WTC11 (cell line): ENCODE results near the gene SMARCAD1. TPM values are rescaled to one million over a fixed set of nuclear protein-coding genes. Genes with fewer than 3 reads are reported as not detected.

Experiments
- ATAC-seq: fragments of 200-7000 bp; cut with Tn5 transposase; 2 replicates; pipeline ENCODE4 v1.10.0; 2021; ENCODE audit warnings: mild to moderate bottlenecking, moderate library complexity
- CTCF ChIA-PET: fragments of 300-600 bp; sonication (Branson Sonifier 250); formaldehyde crosslinking; loops from one replicate; lab custom pipeline; 2021; ENCODE audit warnings: antibody characterized with exemption; lab: Charles Lee
- POLR2A ChIA-PET: fragments of 350-600 bp; sonication (Branson Sonifier 250); formaldehyde crosslinking; loops from one replicate; lab custom pipeline; 2021; ENCODE audit warnings: antibody characterized with exemption; lab: Charles Lee
- DNase-seq: peaks from one replicate; pipeline ENCODE4 v3.0.0; 2021; ENCODE audit warnings: low spot score
- H3K27ac Mint-ChIP-seq: 2 replicates; pipeline ENCODE4 v1.8.0; 2021; ENCODE audit warnings: mixed read lengths
- H3K27me3 Mint-ChIP-seq: 2 replicates; pipeline ENCODE4 v1.8.0; 2021; ENCODE audit warnings: low read depth, mild to moderate bottlenecking, moderate library complexity, mixed read lengths
- H3K36me3 Mint-ChIP-seq: 2 replicates; pipeline ENCODE4 v1.8.0; 2021; ENCODE audit warnings: mixed read lengths
- H3K4me1 Mint-ChIP-seq: 2 replicates; pipeline ENCODE4 v1.8.0; 2022; ENCODE audit warnings: mixed read lengths
- H3K4me3 Mint-ChIP-seq: 2 replicates; pipeline ENCODE4 v1.8.0; 2021; ENCODE audit warnings: mild to moderate bottlenecking, moderate library complexity, mixed read lengths
- H3K9me3 Mint-ChIP-seq: 2 replicates; pipeline ENCODE4 v1.8.0; 2021; ENCODE audit warnings: mixed read lengths
- ATF1 ChIP-seq: sonication (generic); formaldehyde crosslinking; IDR thresholded peaks from 2 replicates; pipeline ENCODE4 v1.8.1; 2023; ENCODE audit warnings: mild to moderate bottlenecking, moderate library complexity, missing genetic modification reagents
- NFE2L1 ChIP-seq: sonication (generic); formaldehyde crosslinking; IDR thresholded peaks from 2 replicates; pipeline ENCODE4 v1.8.1; 2023; ENCODE audit warnings: missing genetic modification reagents
- RELA ChIP-seq: sonication (generic); formaldehyde crosslinking; IDR thresholded peaks from 2 replicates; pipeline ENCODE4 v1.8.1; 2022; ENCODE audit warnings: missing genetic modification reagents, mild to moderate bottlenecking, borderline replicate concordance
- SMAD3 ChIP-seq: sonication (generic); formaldehyde crosslinking; IDR thresholded peaks from 2 replicates; pipeline ENCODE4 v1.8.0; 2022; ENCODE audit warnings: missing genetic modification reagents, mild to moderate bottlenecking, borderline replicate concordance
- ZNF219 ChIP-seq: sonication (generic); formaldehyde crosslinking; IDR thresholded peaks from 2 replicates; pipeline ENCODE4 v1.8.0; 2023; ENCODE audit warnings: missing genetic modification reagents, mild to moderate bottlenecking, borderline replicate concordance
- ZNF317 ChIP-seq: sonication (generic); formaldehyde crosslinking; IDR thresholded peaks from 2 replicates; pipeline ENCODE4 v1.8.1; 2023; ENCODE audit warnings: low read depth, mild to moderate bottlenecking, moderate library complexity, missing genetic modification reagents, borderline replicate concordance
- total RNA-seq: library from RNA; stranded (reverse); gene quantifications from 3 replicates; pipeline ENCODE4 v1.2.3, GENCODE V29; 2021
- TF ChIP-seq, protein P1 (sequence below): sonication (generic); formaldehyde crosslinking; IDR thresholded peaks from 2 replicates; pipeline ENCODE4 v1.8.0; 2023; ENCODE audit warnings: missing genetic modification reagents, mild to moderate bottlenecking, borderline replicate concordance
- TF ChIP-seq, protein P2 (sequence below): fragments of 250-450 bp; sonication (Bioruptor Pico); IDR thresholded peaks from 2 replicates; pipeline ENCODE4 v1.9.0; 2021; ENCODE audit warnings: mild to moderate bottlenecking
- TF ChIP-seq, protein P3 (sequence below): fragments of 250-450 bp; sonication (Bioruptor Pico); IDR thresholded peaks from 2 replicates; pipeline ENCODE4 v2.1.2; 2022; ENCODE audit warnings: mild to moderate bottlenecking, moderate library complexity
- TF ChIP-seq, protein P4 (sequence below): sonication (generic); formaldehyde crosslinking; IDR thresholded peaks from 2 replicates; pipeline ENCODE4 v1.8.1; 2022; ENCODE audit warnings: low read depth, missing genetic modification reagents, borderline replicate concordance
- TF ChIP-seq, protein P5 (sequence below): sonication (generic); formaldehyde crosslinking; IDR thresholded peaks from 2 replicates; pipeline ENCODE4 v1.8.1; 2023; ENCODE audit warnings: mild to moderate bottlenecking, missing genetic modification reagents
- TF ChIP-seq, protein P6 (sequence below): sonication (generic); formaldehyde crosslinking; IDR thresholded peaks from 2 replicates; pipeline ENCODE4 v1.8.1; 2023; ENCODE audit warnings: mild to moderate bottlenecking, missing genetic modification reagents, moderate library complexity
- TF ChIP-seq, protein P7 (sequence below): sonication (generic); formaldehyde crosslinking; IDR thresholded peaks from 2 replicates; pipeline ENCODE4 v1.8.0; 2022; ENCODE audit warnings: mild to moderate bottlenecking, missing genetic modification reagents
- TF ChIP-seq, protein P8 (sequence below): fragments of 250-450 bp; sonication (Bioruptor Pico); IDR thresholded peaks from 2 replicates; pipeline ENCODE4 v1.9.0; 2021; ENCODE audit warnings: mild to moderate bottlenecking
- TF ChIP-seq, protein P9 (sequence below): sonication (generic); formaldehyde crosslinking; IDR thresholded peaks from 2 replicates; pipeline ENCODE4 v1.8.1; 2023; ENCODE audit warnings: mild to moderate bottlenecking, missing genetic modification reagents

Gene SMARCAD1
- total RNA-seq, 1 experiment from 2014 or later, result 48.9 TPM

DNA sequence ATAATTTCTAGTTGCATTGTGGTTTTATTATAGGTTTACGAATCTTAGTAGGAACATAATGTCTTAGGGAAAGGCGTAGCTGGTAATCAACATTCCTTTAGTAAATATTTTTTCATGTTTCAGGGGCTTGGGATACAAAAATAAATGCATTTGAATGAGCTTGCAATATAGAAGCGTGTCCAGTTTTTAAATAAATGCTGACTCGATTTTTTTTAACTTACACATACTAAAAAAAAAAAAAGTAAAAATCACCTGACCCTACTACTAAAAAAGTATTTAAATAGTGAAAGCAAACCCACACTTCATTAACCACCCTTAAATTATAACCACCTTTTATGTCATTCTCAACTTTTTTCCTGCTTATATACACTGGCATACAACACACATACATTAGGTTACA, 29.6 kb downstream of the SMARCAD1 start:
- Mint-ChIP-seq H3K27me3 (no peaks in the 10 kb centered on the region), H3K27ac (no peak overlapping the region), H3K4me3 (no peak overlapping the region), H3K36me3 (peaks cover 57% of the 10 kb centered on the region), H3K9me3 (no peaks in the 10 kb centered on the region), H3K4me1 (no peaks in the 10 kb centered on the region)
- TF ChIP-seq, protein P1, sequence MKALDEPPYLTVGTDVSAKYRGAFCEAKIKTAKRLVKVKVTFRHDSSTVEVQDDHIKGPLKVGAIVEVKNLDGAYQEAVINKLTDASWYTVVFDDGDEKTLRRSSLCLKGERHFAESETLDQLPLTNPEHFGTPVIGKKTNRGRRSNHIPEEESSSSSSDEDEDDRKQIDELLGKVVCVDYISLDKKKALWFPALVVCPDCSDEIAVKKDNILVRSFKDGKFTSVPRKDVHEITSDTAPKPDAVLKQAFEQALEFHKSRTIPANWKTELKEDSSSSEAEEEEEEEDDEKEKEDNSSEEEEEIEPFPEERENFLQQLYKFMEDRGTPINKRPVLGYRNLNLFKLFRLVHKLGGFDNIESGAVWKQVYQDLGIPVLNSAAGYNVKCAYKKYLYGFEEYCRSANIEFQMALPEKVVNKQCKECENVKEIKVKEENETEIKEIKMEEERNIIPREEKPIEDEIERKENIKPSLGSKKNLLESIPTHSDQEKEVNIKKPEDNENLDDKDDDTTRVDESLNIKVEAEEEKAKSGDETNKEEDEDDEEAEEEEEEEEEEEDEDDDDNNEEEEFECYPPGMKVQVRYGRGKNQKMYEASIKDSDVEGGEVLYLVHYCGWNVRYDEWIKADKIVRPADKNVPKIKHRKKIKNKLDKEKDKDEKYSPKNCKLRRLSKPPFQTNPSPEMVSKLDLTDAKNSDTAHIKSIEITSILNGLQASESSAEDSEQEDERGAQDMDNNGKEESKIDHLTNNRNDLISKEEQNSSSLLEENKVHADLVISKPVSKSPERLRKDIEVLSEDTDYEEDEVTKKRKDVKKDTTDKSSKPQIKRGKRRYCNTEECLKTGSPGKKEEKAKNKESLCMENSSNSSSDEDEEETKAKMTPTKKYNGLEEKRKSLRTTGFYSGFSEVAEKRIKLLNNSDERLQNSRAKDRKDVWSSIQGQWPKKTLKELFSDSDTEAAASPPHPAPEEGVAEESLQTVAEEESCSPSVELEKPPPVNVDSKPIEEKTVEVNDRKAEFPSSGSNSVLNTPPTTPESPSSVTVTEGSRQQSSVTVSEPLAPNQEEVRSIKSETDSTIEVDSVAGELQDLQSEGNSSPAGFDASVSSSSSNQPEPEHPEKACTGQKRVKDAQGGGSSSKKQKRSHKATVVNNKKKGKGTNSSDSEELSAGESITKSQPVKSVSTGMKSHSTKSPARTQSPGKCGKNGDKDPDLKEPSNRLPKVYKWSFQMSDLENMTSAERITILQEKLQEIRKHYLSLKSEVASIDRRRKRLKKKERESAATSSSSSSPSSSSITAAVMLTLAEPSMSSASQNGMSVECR (CRISPR knock-in tag), result no peak
- TF ChIP-seq, protein P2, sequence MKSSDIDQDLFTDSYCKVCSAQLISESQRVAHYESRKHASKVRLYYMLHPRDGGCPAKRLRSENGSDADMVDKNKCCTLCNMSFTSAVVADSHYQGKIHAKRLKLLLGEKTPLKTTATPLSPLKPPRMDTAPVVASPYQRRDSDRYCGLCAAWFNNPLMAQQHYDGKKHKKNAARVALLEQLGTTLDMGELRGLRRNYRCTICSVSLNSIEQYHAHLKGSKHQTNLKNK, result no peak
- TF ChIP-seq, protein P3, sequence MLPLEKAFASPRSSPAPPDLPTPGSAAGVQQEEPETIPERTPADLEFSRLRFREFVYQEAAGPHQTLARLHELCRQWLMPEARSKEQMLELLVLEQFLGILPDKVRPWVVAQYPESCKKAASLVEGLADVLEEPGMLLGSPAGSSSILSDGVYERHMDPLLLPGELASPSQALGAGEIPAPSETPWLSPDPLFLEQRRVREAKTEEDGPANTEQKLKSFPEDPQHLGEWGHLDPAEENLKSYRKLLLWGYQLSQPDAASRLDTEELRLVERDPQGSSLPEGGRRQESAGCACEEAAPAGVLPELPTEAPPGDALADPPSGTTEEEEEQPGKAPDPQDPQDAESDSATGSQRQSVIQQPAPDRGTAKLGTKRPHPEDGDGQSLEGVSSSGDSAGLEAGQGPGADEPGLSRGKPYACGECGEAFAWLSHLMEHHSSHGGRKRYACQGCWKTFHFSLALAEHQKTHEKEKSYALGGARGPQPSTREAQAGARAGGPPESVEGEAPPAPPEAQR, result no peak
- TF ChIP-seq, protein P4, sequence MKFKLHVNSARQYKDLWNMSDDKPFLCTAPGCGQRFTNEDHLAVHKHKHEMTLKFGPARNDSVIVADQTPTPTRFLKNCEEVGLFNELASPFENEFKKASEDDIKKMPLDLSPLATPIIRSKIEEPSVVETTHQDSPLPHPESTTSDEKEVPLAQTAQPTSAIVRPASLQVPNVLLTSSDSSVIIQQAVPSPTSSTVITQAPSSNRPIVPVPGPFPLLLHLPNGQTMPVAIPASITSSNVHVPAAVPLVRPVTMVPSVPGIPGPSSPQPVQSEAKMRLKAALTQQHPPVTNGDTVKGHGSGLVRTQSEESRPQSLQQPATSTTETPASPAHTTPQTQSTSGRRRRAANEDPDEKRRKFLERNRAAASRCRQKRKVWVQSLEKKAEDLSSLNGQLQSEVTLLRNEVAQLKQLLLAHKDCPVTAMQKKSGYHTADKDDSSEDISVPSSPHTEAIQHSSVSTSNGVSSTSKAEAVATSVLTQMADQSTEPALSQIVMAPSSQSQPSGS, result no peak
- ChIA-PET POLR2A (no interaction called here), CTCF (no interaction called here)
- DNase-seq, result no peak
- no peak for ATAC-seq

DNA sequence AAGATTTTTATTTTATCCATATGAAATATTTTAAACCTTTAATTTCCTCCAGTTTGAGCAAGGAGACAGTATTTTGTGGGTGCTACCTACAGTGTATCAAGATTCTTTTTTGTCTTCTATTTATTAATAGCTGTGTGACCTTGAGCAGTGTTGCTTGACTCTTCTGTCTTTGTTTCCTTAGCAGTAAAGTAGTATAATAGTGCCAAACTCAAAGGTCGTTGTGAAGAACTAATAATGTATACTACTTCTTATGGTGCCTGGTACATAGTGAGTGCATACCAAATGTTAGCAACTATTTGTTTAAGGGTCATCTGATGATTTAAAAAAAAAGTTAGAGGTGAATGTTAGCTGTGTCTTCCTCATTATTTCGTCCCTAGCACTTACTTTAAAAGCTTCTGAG, 30.5 kb downstream of the SMARCAD1 start:
- no peak overlapping the region for H3K27ac Mint-ChIP-seq
- H3K36me3 Mint-ChIP-seq, result peaks cover 62% of the 10 kb centered on the region
- no peak for ATAC-seq

DNA sequence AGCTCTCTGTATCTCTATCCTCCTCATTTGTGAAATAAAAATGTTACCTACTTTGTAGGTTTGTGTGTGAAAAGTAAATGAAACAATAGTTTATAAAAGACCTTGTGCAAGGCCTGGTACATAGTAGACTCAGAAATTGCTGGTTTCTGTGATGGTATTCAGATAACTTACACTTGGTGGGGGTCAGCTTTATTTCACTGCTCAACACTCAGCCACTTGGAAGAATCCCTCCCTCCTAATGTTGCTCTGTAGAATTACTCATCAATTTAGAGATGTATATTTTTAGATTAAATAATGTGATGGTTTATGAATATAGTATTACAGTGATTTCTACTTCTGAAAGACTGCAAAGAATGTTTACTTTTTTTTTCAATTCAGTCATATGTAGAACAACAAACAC, 32.7 kb downstream of the SMARCAD1 start:
- H3K4me1 Mint-ChIP-seq, result no peaks in the 10 kb centered on the region
- ChIA-PET POLR2A (no interaction called here), CTCF (no interaction called here)
- no peak overlapping the region for H3K4me3 Mint-ChIP-seq
- DNase-seq, result no peak
- no peak overlapping the region for H3K27ac Mint-ChIP-seq
- no peaks in the 10 kb centered on the region for H3K27me3 Mint-ChIP-seq
- TF ChIP-seq SMAD3 (CRISPR knock-in tag) (no peak), ZNF317 (CRISPR knock-in tag) (no peak)
- TF ChIP-seq, protein P5, sequence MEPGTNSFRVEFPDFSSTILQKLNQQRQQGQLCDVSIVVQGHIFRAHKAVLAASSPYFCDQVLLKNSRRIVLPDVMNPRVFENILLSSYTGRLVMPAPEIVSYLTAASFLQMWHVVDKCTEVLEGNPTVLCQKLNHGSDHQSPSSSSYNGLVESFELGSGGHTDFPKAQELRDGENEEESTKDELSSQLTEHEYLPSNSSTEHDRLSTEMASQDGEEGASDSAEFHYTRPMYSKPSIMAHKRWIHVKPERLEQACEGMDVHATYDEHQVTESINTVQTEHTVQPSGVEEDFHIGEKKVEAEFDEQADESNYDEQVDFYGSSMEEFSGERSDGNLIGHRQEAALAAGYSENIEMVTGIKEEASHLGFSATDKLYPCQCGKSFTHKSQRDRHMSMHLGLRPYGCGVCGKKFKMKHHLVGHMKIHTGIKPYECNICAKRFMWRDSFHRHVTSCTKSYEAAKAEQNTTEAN, result no peak
- TF ChIP-seq, protein P6, sequence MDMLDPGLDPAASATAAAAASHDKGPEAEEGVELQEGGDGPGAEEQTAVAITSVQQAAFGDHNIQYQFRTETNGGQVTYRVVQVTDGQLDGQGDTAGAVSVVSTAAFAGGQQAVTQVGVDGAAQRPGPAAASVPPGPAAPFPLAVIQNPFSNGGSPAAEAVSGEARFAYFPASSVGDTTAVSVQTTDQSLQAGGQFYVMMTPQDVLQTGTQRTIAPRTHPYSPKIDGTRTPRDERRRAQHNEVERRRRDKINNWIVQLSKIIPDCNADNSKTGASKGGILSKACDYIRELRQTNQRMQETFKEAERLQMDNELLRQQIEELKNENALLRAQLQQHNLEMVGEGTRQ (CRISPR knock-in tag), result no peak
- TF ChIP-seq, protein P7, sequence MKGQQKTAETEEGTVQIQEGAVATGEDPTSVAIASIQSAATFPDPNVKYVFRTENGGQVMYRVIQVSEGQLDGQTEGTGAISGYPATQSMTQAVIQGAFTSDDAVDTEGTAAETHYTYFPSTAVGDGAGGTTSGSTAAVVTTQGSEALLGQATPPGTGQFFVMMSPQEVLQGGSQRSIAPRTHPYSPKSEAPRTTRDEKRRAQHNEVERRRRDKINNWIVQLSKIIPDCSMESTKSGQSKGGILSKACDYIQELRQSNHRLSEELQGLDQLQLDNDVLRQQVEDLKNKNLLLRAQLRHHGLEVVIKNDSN (CRISPR knock-in tag), result no peak
- TF ChIP-seq, protein P8, sequence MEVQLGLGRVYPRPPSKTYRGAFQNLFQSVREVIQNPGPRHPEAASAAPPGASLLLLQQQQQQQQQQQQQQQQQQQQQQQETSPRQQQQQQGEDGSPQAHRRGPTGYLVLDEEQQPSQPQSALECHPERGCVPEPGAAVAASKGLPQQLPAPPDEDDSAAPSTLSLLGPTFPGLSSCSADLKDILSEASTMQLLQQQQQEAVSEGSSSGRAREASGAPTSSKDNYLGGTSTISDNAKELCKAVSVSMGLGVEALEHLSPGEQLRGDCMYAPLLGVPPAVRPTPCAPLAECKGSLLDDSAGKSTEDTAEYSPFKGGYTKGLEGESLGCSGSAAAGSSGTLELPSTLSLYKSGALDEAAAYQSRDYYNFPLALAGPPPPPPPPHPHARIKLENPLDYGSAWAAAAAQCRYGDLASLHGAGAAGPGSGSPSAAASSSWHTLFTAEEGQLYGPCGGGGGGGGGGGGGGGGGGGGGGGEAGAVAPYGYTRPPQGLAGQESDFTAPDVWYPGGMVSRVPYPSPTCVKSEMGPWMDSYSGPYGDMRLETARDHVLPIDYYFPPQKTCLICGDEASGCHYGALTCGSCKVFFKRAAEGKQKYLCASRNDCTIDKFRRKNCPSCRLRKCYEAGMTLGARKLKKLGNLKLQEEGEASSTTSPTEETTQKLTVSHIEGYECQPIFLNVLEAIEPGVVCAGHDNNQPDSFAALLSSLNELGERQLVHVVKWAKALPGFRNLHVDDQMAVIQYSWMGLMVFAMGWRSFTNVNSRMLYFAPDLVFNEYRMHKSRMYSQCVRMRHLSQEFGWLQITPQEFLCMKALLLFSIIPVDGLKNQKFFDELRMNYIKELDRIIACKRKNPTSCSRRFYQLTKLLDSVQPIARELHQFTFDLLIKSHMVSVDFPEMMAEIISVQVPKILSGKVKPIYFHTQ (CRISPR knock-in tag), result no peak
- H3K9me3 Mint-ChIP-seq, result no peaks in the 10 kb centered on the region
- peaks cover 61% of the 10 kb centered on the region for H3K36me3 Mint-ChIP-seq
- no peak for ATAC-seq

More for the DNA sequence above, 30.5 kb downstream of the SMARCAD1 start:
- Mint-ChIP-seq H3K9me3 (no peaks in the 10 kb centered on the region), H3K4me1 (no peaks in the 10 kb centered on the region), H3K4me3 (no peak overlapping the region), H3K27me3 (no peaks in the 10 kb centered on the region)
- ChIA-PET POLR2A (no interaction called here), CTCF (no interaction called here)
- TF ChIP-seq ATF1 (CRISPR knock-in tag), result no peak
- TF ChIP-seq RELA (CRISPR knock-in tag), result no peak
- no peak for TF ChIP-seq NFE2L1
- TF ChIP-seq, protein P9, sequence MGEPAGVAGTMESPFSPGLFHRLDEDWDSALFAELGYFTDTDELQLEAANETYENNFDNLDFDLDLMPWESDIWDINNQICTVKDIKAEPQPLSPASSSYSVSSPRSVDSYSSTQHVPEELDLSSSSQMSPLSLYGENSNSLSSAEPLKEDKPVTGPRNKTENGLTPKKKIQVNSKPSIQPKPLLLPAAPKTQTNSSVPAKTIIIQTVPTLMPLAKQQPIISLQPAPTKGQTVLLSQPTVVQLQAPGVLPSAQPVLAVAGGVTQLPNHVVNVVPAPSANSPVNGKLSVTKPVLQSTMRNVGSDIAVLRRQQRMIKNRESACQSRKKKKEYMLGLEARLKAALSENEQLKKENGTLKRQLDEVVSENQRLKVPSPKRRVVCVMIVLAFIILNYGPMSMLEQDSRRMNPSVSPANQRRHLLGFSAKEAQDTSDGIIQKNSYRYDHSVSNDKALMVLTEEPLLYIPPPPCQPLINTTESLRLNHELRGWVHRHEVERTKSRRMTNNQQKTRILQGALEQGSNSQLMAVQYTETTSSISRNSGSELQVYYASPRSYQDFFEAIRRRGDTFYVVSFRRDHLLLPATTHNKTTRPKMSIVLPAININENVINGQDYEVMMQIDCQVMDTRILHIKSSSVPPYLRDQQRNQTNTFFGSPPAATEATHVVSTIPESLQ (CRISPR knock-in tag), result no peak
- TF ChIP-seq, protein P2, result no peak
- no peak for TF ChIP-seq ZNF219 (CRISPR knock-in tag)
- DNase-seq, result no peak
